Chondrocyte (in vitro differentiated cells): Measurements from ENCODE around the gene C1orf52. TPM values are rescaled to one million over a fixed set of nuclear protein-coding genes. Genes with fewer than 3 reads are reported as not detected.

ENCODE experiments used
- DNase-seq: peaks from one replicate; pipeline ENCODE4 v3.0.0; 2021; ENCODE audit warnings: mixed read lengths, low spot score
- H3K27ac Mint-ChIP-seq: one replicate; pipeline ENCODE4 v1.8.0; 2021; ENCODE audit warnings: mild to moderate bottlenecking, moderate library complexity, mixed read lengths; ENCODE audit not compliant: unreplicated experiment
- H3K27me3 Mint-ChIP-seq: 2 replicates; pipeline ENCODE4 v1.8.0; 2021; ENCODE audit warnings: low read depth, mixed read lengths
- H3K36me3 Mint-ChIP-seq: 2 replicates; pipeline ENCODE4 v1.8.0; 2021; ENCODE audit warnings: low read depth, mixed read lengths
- H3K4me1 Mint-ChIP-seq: 2 replicates; pipeline ENCODE4 v1.8.0; 2021; ENCODE audit warnings: low read depth, mild to moderate bottlenecking, mixed read lengths
- H3K4me3 Mint-ChIP-seq: one replicate; pipeline ENCODE4 v1.8.0; 2021; ENCODE audit warnings: mild to moderate bottlenecking, moderate library complexity, mixed read lengths; ENCODE audit not compliant: unreplicated experiment
- H3K9me3 Mint-ChIP-seq: 2 replicates; pipeline ENCODE4 v1.8.0; 2021; ENCODE audit warnings: low read depth, mixed read lengths
- CTCF ChIP-seq: fragments of 200-600 bp; sonication (generic); IDR thresholded peaks from 2 replicates; pipeline ENCODE4 v1.5.0; 2021; ENCODE audit warnings: antibody characterized with exemption, mild to moderate bottlenecking, moderate library complexity
- total RNA-seq: library from RNA; stranded (reverse); gene quantifications from 3 replicates; pipeline ENCODE4 v1.2.1, GENCODE V29; 2021

The C1orf52 gene
- total RNA-seq, 1 donor from 2014 or later = 31.3 TPM

GRCh38 chr1:85284202-85284601 lies 24.7 kb upstream of the C1orf52 start:
- no peak for TF ChIP-seq CTCF
- Mint-ChIP-seq H3K4me3 (no peak overlapping the region), H3K9me3 (no peaks in the 10 kb centered on the region), H3K4me1 (peaks cover 7% of the 10 kb centered on the region), H3K27me3 (no peaks in the 10 kb centered on the region), H3K36me3 (no peaks in the 10 kb centered on the region), H3K27ac (no peak overlapping the region)
- no peak for DNase-seq

GRCh38 chr1:85283475-85284199 lies 24.2 kb upstream of the C1orf52 start:
- TF ChIP-seq CTCF = no peak
- H3K9me3 Mint-ChIP-seq = no peaks in the 10 kb centered on the region
- H3K4me3 Mint-ChIP-seq = no peak overlapping the region

GRCh38 chr1:85282424-85282823 lies 23.0 kb upstream of the C1orf52 start:
- no peak for TF ChIP-seq CTCF
- Mint-ChIP-seq H3K4me1 (peaks cover 15% of the 10 kb centered on the region), H3K27ac (no peak overlapping the region), H3K9me3 (no peaks in the 10 kb centered on the region), H3K36me3 (no peaks in the 10 kb centered on the region), H3K27me3 (no peaks in the 10 kb centered on the region), H3K4me3 (no peak overlapping the region)
- no peak for DNase-seq

More at GRCh38 chr1:85283475-85284199, 24.2 kb upstream of the C1orf52 start:
- Mint-ChIP-seq H3K4me1 (peaks cover 12% of the 10 kb centered on the region), H3K36me3 (no peaks in the 10 kb centered on the region), H3K27me3 (no peaks in the 10 kb centered on the region), H3K27ac (no peak overlapping the region)
- no peak for DNase-seq

GRCh38 chr1:85280636-85281035 lies 21.2 kb upstream of the C1orf52 start:
- H3K27ac Mint-ChIP-seq = no peak overlapping the region
- peaks cover 23% of the 10 kb centered on the region for H3K4me1 Mint-ChIP-seq
- TF ChIP-seq CTCF = no peak
- H3K27me3 Mint-ChIP-seq = no peaks in the 10 kb centered on the region
- no peak for DNase-seq
- H3K9me3 Mint-ChIP-seq = no peaks in the 10 kb centered on the region
- H3K36me3 Mint-ChIP-seq = no peaks in the 10 kb centered on the region
- no peak overlapping the region for H3K4me3 Mint-ChIP-seq

GRCh38 chr1:85279458-85280080 lies 20.1 kb upstream of the C1orf52 start:
- peak overlapping the region; percentile 39 for H3K4me3 Mint-ChIP-seq
- no peak for DNase-seq
- no peak for TF ChIP-seq CTCF
- H3K4me1 Mint-ChIP-seq = peaks cover 33% of the 10 kb centered on the region
- H3K27me3 Mint-ChIP-seq = no peaks in the 10 kb centered on the region
- H3K27ac Mint-ChIP-seq = peak overlapping the region; percentile 91
- H3K36me3 Mint-ChIP-seq = no peaks in the 10 kb centered on the region
- no peaks in the 10 kb centered on the region for H3K9me3 Mint-ChIP-seq
